OCI-LY3 (cell line): ENCODE data around the gene PRPH.
A peak's percentile ranks its signal among the peaks of the same experiment; 100 is the strongest.

Experiments
- H2AFZ ChIP-seq: fragments of 200-600, 300-600 bp; shearing (Covaris generic); 2 replicates; pipeline ENCODE4 v1.6.0; 2014; ENCODE audit warnings: antibody characterized with exemption, low read depth, low read length
- H3K27ac ChIP-seq: fragments of 200-600, 300-600 bp; sonication (generic); 2 replicates; pipeline ENCODE4 v1.5.1; 2014; ENCODE audit warnings: mild to moderate bottlenecking, low read length, moderate library complexity, mixed read lengths
- H3K27me3 ChIP-seq: fragments of 200-600, 300-600 bp; sonication (generic); 2 replicates; pipeline ENCODE4 v1.6.1; 2014; ENCODE audit warnings: low read depth, low read length, mixed read lengths
- H3K36me3 ChIP-seq: fragments of 200-600, 300-600 bp; sonication (generic); replicated peaks from 2 replicates; pipeline ENCODE3; 2014; ENCODE audit warnings: low read depth, low read length, mixed read lengths
- H3K4me1 ChIP-seq: fragments of 300-600, 200-600 bp; sonication (generic); 2 replicates; pipeline ENCODE4 v1.6.1; 2014; ENCODE audit warnings: low read length, mixed read lengths
- H3K4me2 ChIP-seq: fragments of 200-600, 300-600 bp; sonication (generic); 2 replicates; pipeline ENCODE4 v1.6.1; 2014; ENCODE audit warnings: low read length, mixed read lengths
- H3K4me3 ChIP-seq: fragments of 300-600, 200-600 bp; sonication (generic); 2 replicates; pipeline ENCODE4 v1.5.1; 2014; ENCODE audit warnings: antibody characterized with exemption, mild to moderate bottlenecking, low read length, moderate library complexity
- H3K79me2 ChIP-seq: fragments of 300-600, 200-600 bp; shearing (Covaris generic); 2 replicates; pipeline ENCODE4 v1.6.1; 2014; ENCODE audit warnings: mild to moderate bottlenecking, low read length, mixed read lengths
- H3K9ac ChIP-seq: fragments of 300-600, 200-600 bp; shearing (Covaris generic); 2 replicates; pipeline ENCODE4 v1.6.0; 2014; ENCODE audit warnings: mild to moderate bottlenecking, low read length, moderate library complexity
- H3K9me3 ChIP-seq: fragments of 200-600, 300-600 bp; shearing (Covaris generic); 2 replicates; pipeline ENCODE4 v1.6.1; 2014; ENCODE audit warnings: low read length, mixed read lengths; ENCODE audit not compliant: insufficient read depth
- H4K20me1 ChIP-seq: fragments of 200-600, 300-600 bp; sonication (generic); 2 replicates; pipeline ENCODE4 v1.6.1; 2016; ENCODE audit warnings: low read length, mixed read lengths; ENCODE audit not compliant: insufficient read depth
- CTCF ChIP-seq: fragments of 200-600, 300-600 bp; sonication (generic); IDR thresholded peaks from 2 replicates; pipeline ENCODE4 v1.5.1; 2014; ENCODE audit warnings: antibody characterized with exemption, low read length, low read depth
- EZH2phosphoT487 ChIP-seq: fragments of 200-600 bp; shearing (Covaris generic); IDR thresholded peaks from 2 replicates; pipeline ENCODE4 v1.6.1; 2018; ENCODE audit warnings: antibody characterized with exemption, mixed run types, low read depth

The PRPH gene

GRCh38 chr12:49296836-49297694, 2.1 kb downstream of the PRPH start:
- Histone ChIP-seq H3K36me3 (no peaks in the 10 kb centered on the region), H2AFZ (no peak overlapping the region), H3K9me3 (no peaks in the 10 kb centered on the region), H3K9ac (no peak overlapping the region), H3K27ac (no peak overlapping the region), H3K79me2 (no peaks in the 10 kb centered on the region), H4K20me1 (no peaks in the 10 kb centered on the region), H3K27me3 (no peaks in the 10 kb centered on the region), H3K4me1 (0 out of 2 replicates have a peak, but pooled peaks cover 4% of the 10 kb centered on the region), H3K4me2 (peak overlapping the region; percentile 40), H3K4me3 (peak overlapping the region; percentile 52)
- no peak for TF ChIP-seq EZH2phosphoT487
- TF ChIP-seq CTCF: no peak; the same call in 1 of the 2 replicates

GRCh38 chr12:49297695-49298060, 2.7 kb downstream of the PRPH start:
- Histone ChIP-seq H4K20me1 (no peaks in the 10 kb centered on the region), H3K9ac (no peak overlapping the region), H3K9me3 (no peaks in the 10 kb centered on the region), H3K4me1 (0 out of 2 replicates have a peak, but pooled peaks cover 4% of the 10 kb centered on the region), H2AFZ (no peak overlapping the region), H3K4me3 (peak overlapping the region; percentile 52), H3K36me3 (no peaks in the 10 kb centered on the region), H3K79me2 (no peaks in the 10 kb centered on the region), H3K27ac (no peak overlapping the region), H3K4me2 (peak overlapping the region; percentile 40), H3K27me3 (no peaks in the 10 kb centered on the region)
- TF ChIP-seq CTCF: no peak
- no peak for TF ChIP-seq EZH2phosphoT487

GRCh38 chr12:49298160-49298559, 3.2 kb downstream of the PRPH start:
- Histone ChIP-seq H3K4me2 (peak overlapping the region; percentile 40), H3K9ac (no peak overlapping the region), H4K20me1 (no peaks in the 10 kb centered on the region), H3K27ac (no peak overlapping the region), H3K4me1 (0 out of 2 replicates have a peak, but pooled peaks cover 4% of the 10 kb centered on the region), H3K27me3 (no peaks in the 10 kb centered on the region), H3K9me3 (no peaks in the 10 kb centered on the region), H3K4me3 (no peak overlapping the region), H3K36me3 (no peaks in the 10 kb centered on the region), H2AFZ (peak overlapping the region; percentile 61; the same call in 1 of the 2 replicates), H3K79me2 (no peaks in the 10 kb centered on the region)
- TF ChIP-seq CTCF (peak; percentile 41), EZH2phosphoT487 (no peak)

GRCh38 chr12:49301760-49302159, 6.8 kb downstream of the PRPH start:
- no peak overlapping the region for H3K9ac ChIP-seq
- peak overlapping the region; percentile 59 for H2AFZ ChIP-seq
- H3K79me2 ChIP-seq: no peaks in the 10 kb centered on the region
- no peak for TF ChIP-seq EZH2phosphoT487
- no peak for TF ChIP-seq CTCF
- no peaks in the 10 kb centered on the region for H4K20me1 ChIP-seq
- H3K9me3 ChIP-seq: no peaks in the 10 kb centered on the region
- H3K4me1 ChIP-seq: 0 out of 2 replicates have a peak, but pooled peaks cover 4% of the 10 kb centered on the region
- H3K4me2 ChIP-seq: peak overlapping the region; percentile 17
- no peaks in the 10 kb centered on the region for H3K27me3 ChIP-seq
- H3K27ac ChIP-seq: no peak overlapping the region
- no peak overlapping the region for H3K4me3 ChIP-seq
- H3K36me3 ChIP-seq: no peaks in the 10 kb centered on the region
